Skin of body (tissue), 2 donors: ENCODE results near the gene ZNF587B. TPM values are rescaled to one million over a fixed set of nuclear protein-coding genes. Genes with fewer than 3 reads are reported as not detected.
"Not testable (repeated sequence)": the region's sequence is repeated elsewhere in the genome, so short reads cannot be mapped to it uniquely, and the experiment has no call there.

Experiments used
- DNase-seq: peaks from one replicate; lab custom pipeline; 2025; lab: John Stamatoyannopoulos, UW
- total RNA-seq: library from RNA; depleted of rRNA; stranded (reverse); fragments of >200 nt; gene quantifications from one replicate; pipeline ENCODE4 v1.2.3, GENCODE V29; 2014

ZNF587B gene
- total RNA-seq, 1 donor from 2014 or later: 18.3 TPM

DNA sequence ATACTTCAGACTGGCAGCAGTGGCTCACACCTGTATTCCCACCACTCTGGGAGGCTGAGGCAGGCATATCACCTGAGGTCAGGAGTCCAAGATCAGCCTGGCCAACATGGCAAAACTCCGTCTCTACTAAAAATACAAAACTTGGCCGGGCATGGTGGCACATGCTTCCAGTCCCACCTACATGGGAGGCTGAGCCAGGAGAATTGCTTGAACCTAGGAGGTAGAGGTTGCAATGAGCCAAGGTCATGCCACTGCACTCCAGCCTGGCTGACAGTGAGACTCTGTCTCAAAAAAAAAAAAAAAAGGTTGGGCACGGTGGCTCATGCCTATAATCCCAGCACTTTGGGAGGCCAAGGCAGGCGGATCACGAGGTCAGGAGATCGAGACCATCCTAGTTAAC, 39.6 kb downstream of the ZNF587B start:
- not testable (repeated sequence) for DNase-seq

DNA sequence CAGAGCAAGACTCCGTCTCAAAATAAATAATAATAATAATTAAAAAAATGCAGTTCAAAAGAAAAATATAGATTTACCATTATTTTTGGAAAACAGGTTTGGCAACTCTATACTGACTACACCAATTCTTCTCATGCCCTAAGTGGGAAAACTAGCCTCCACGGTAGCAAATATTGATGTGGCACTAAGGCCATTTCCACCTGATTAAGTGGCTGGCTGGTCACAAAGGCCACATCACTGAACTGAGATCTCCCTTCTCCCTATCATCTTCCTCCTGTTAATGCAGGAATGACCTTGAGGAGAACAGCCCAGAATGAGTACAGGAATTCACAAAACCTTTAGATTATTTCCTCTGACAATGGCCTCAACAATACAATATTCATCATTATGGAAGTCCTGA, 40.1 kb downstream of the ZNF587B start:
- no peak for DNase-seq

DNA sequence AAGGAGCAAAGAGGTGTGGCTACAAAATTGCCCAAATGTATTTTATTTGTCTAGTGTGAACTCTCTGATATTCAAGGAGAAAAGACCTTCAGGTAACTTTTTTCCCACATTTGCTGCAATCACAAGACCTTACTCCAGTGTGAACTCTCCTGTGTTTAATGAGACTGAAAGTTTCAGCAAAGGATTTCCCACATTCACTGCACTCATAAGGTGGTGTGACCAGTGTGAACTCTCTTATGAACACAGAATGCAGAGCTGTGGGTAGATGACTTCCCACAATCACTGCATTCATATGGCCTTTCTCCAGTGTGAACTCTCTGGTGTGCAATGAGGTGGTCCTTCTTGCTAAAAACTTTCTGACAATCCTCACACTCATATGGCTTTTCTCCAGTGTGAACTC, 42.4 kb downstream of the ZNF587B start:
- DNase-seq: no peak

DNA sequence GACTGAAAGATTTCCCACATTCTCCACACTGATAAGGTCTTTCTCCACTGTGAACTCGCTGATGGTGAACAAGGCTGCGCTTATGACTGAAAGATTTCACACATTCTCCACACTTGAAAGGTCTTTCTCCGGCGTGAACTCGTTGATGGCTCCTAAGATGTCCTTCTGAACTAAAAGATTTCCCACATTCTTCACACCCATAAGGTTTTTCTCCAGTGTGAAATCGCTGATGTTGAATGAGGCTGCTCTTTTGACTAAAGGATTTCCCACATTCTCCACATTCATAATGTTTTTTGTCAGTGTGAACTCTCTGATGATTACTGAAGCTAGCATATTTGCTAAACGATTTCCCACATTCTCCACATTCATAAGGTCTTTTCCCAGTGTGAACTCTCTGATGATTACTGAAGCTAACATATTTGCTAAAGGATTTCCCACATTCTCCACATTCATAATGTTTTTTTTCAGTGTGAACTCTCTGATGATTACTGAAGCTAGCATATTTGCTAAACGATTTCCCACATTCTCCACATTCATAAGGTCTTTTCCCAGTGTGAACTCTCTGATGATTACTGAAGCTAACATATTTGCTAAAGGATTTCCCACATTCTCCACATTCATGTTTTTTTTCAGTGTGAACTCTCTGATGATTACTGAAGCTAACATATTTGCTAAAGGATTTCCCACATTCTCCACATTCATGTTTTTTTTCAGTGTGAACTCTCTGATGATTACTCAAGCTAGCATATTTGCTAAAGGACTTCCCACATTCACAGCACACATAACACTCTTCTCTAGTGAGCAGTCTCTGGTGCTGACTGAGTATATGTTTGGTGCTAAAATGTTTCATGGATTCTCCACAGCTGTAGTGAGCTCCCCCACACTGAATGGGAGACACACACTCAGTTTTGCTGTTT, 44.0 kb downstream of the ZNF587B start:
- DNase-seq: not testable (repeated sequence)

DNA sequence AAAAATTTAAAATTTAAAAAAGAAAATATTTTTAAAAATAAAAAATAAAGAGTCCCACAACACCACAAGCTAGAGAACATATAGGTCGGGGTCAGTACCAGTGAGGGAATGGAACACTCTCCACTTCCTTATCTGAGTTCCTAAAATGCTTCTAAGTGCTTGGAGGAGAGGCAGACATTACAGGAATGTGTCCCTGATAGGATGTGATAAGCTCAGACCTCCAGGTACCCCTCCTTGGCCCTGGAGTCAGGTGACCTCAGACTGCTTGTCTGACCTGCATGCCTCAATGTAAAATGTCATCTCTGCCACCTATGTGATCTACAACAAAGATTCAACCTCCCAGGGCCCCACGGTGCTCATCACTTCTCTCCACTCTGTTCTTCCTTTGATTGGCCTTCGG, 55.9 kb downstream of the ZNF587B start:
- no peak for DNase-seq

DNA sequence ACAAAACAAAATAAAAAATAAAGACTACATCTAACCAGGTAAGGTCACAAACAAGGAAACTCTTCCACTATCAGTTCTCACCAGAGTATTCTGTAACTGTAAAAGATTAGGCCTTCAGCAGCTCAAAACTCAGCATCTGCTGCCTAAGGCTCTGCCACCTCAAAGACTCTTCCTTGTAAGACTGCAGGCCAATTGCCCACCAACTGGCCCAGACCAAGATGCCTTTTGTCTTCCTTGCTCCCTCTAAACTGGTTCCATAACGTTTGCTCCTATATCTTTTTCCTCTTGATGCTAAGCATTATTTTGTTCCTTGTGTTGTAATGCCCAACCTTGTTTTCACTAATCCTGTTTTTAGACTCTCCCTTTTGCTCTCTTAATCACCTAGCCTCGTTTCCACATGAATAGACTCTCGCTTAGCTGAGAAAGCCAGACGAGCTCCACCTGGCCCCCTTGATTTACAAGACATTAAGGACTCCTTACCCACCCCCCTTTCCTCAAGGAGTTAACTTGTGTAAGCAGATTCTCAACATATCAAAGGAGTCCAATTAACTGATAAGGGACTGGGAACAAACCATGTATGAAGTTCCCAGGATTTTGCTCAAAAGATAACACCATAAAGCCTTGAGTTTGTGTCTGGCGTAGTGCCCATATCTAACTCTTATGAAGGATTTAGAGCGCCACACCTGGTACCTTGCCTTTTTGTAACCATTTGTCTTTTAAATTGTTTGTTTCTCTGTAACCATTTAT, 57.3 kb downstream of the ZNF587B start:
- DNase-seq: no peak

DNA sequence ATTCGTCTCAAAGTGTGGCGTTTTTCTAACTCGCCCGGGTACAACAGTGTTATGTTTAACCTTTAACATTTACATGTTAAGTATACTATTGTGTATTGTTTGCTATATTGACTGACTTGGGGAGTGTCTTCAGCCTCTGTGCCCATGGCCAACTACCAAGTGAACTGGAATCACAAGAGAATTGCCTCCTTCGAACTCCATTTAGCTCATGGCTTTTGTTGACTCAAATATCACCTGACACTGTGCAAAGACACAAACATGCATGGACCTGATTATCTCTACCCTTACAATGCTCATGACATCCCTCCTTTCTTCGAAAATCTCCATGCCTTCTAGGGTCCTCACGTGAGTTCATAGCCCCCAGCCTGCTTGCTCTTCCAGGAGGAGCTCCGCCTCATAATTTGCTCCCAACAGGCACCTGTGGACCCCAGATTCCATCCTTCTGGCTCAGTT, 58.0 kb downstream of the ZNF587B start:
- DNase-seq: no peak

DNA sequence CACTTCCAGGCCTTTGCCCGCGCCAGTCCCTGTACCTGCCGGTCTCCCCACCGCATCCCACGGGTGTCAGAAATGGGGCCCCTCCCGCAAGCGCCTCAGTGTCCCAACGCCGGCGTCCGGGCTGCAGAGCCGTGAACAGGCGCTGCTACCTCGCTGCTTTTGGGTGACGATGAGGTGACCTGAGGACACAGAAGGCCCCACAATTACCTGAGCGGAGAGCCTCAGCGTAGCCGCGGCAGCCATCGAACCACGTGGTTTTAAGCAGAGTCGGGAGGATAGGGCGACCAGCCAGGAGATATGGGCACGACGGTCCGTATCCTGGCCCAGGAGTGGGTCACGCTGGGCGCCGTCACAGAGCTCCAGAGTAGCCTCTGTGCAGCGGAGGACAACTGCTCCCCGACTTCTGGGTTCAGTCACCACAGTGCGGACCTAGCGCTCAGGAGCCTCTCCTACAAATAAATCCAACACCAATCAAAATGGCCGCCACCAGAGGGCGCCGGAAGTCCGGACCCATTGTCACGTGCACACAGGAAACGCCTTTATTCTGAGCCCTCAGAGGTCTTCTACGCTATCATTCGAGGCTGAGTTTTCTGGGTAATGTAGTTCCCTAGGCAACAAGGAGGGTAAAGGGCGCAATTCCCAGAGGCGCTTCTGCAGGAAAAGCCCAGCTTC, 58.6 kb downstream of the ZNF587B start, which contains the start of gene ZNF814:
Gene ZNF814 (minus strand): TSS at position 478 of the 672 bp plus-strand sequence. CDS start 235 bp downstream, at position 243.
- DNase-seq: peak; percentile 71

DNA sequence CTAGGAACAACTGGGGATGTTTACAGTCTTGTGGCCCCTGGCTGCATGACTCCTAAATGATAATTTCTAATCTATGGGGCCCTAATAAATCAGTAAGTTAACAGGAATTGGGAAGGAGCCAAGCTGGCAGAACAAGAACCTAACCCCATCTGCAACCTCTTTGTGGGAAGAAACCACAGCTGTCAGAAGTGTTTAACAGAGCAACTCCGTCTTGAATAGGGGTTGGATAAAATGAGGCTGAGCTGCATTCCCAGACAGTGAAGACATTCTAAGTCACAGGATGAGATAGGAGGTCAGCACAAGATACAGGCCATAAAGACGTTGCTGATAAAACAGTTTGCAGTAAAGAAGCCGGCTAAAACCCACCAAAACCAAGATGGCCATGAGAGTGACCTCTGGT, 60.6 kb downstream of the ZNF587B start:
- not testable (repeated sequence) for DNase-seq

Other genes starting within 250 kb of the ZNF587B start
- 6.7 TPM for gene ZIK1, start 246.2 kb upstream of the ZNF587B start, total RNA-seq
- gene ZNF530, start 230.4 kb upstream of the ZNF587B start, total RNA-seq: 3.4 TPM
- 21.2 TPM for gene ZNF134, start 216.1 kb upstream of the ZNF587B start, total RNA-seq
- 17.7 TPM for gene ZNF211, start 197.1 kb upstream of the ZNF587B start, total RNA-seq
- gene ZSCAN4, start 161.4 kb upstream of the ZNF587B start, total RNA-seq: not detected
- 11.7 TPM for gene ZNF551, start 148.3 kb upstream of the ZNF587B start, total RNA-seq
- gene ZNF154, start 121.1 kb upstream of the ZNF587B start, total RNA-seq: 11.9 TPM
- gene ZNF671, start 102.7 kb upstream of the ZNF587B start, total RNA-seq: 6.5 TPM
- 18.1 TPM for gene ZNF776, start 83.5 kb upstream of the ZNF587B start, total RNA-seq
- gene ZNF586, start 60.6 kb upstream of the ZNF587B start, total RNA-seq: 23.9 TPM
- gene ZNF552, start 15.4 kb upstream of the ZNF587B start, total RNA-seq: 8.8 TPM
- 26.5 TPM for gene ZNF587, start 19.6 kb downstream of the ZNF587B start, total RNA-seq
- gene ZNF814, start 58.7 kb downstream of the ZNF587B start, total RNA-seq: 15.6 TPM
- gene ZNF417, start 86.3 kb downstream of the ZNF587B start, total RNA-seq: 20.1 TPM
- gene ZNF418, start 105.1 kb downstream of the ZNF587B start, total RNA-seq: 8.6 TPM
- 9.6 TPM for gene ZNF256, start 117.4 kb downstream of the ZNF587B start, total RNA-seq
- 0.89 TPM for gene C19orf18, start 144.2 kb downstream of the ZNF587B start, total RNA-seq
- 18.0 TPM for gene ZNF606, start 172.5 kb downstream of the ZNF587B start, total RNA-seq
- 0.30 TPM for gene ZSCAN1, start 203.7 kb downstream of the ZNF587B start, total RNA-seq
- 9.5 TPM for gene ZNF135, start 229.0 kb downstream of the ZNF587B start, total RNA-seq